NOMO-1 treated with DMSO at 0.1 percent for 48 hours (cell line): Measurements from ENCODE around the gene SPDYE18.
"Not testable (repeated sequence)": the region's sequence is repeated elsewhere in the genome, so short reads cannot be mapped to it uniquely, and the experiment has no call there.

Experiments used
- DNase-seq: peaks from one replicate; lab custom pipeline; 2025; ENCODE audit not compliant: unreplicated experiment; lab: John Stamatoyannopoulos, UW

SPDYE18 gene

GRCh38 chr7:77006127-77007110 lies 55.9 kb downstream of the SPDYE18 start:
- DNase-seq = not testable (repeated sequence)

- DNase-seq = not testable (repeated sequence)
Observed at GRCh38 chr7:77005461-77006057, 56.8 kb downstream of the SPDYE18 start.

- DNase-seq = not testable (repeated sequence)
Observed at GRCh38 chr7:77004151-77004550, 58.2 kb downstream of the SPDYE18 start.

- not testable (repeated sequence) for DNase-seq
Observed at GRCh38 chr7:77003241-77003640, 59.1 kb downstream of the SPDYE18 start.

- not testable (repeated sequence) for DNase-seq
Observed at GRCh38 chr7:77002678-77003233, 59.6 kb downstream of the SPDYE18 start.

GRCh38 chr7:77002104-77002503 lies 60.3 kb downstream of the SPDYE18 start:
- not testable (repeated sequence) for DNase-seq
